Caco-2 (cell line): ENCODE results near the gene SCP2. TPM values are rescaled to one million over a fixed set of nuclear protein-coding genes. Genes with fewer than 3 reads are reported as not detected.

ENCODE experiments used
- BruUV-seq: library from RNA; stranded (reverse); fragments of 400-500 nt; replicated peaks from 2 replicates; lab custom pipeline; 2021; lab: Mats Ljungman, UMichigan
- CTCF ChIA-PET: fragments of 300-600 bp; sonication (Branson Sonifier 250); formaldehyde crosslinking; loops from one replicate; lab custom pipeline; 2022; ENCODE audit warnings: antibody characterized with exemption; lab: Charles Lee
- POLR2A ChIA-PET: fragments of 300-600 bp; sonication (Branson Sonifier 250); formaldehyde crosslinking; loops from one replicate; lab custom pipeline; 2022; ENCODE audit warnings: antibody characterized with exemption; lab: Charles Lee
- DNase-seq, 2 experiments: peaks; one replicate each; pipeline versions ENCODE4 v3.0.0 to v3.0.0-alpha.2; 2020 to 2022
- H3K27me3 ChIP-seq: replicated peaks from 2 replicates; pipeline ENCODE4 v1.6.0; 2011; ENCODE audit warnings: low read length; ENCODE audit not compliant: control insufficient read depth, insufficient read depth
- H3K36me3 ChIP-seq: 2 replicates; pipeline ENCODE4 v1.5.1; 2011; ENCODE audit warnings: low read length; ENCODE audit not compliant: control insufficient read depth, insufficient read depth
- H3K4me1 ChIP-seq: fragments of 250-450 bp; sonication (Bioruptor Pico); 2 replicates; pipeline ENCODE4 v1.5.1; 2020; ENCODE audit warnings: mild to moderate bottlenecking
- H3K4me3 ChIP-seq: 2 replicates; pipeline ENCODE4 v1.5.1; 2011; ENCODE audit warnings: low read depth, mild to moderate bottlenecking, control low read depth, low read length
- H3K9me3 ChIP-seq: fragments of 250-450 bp; sonication (Bioruptor Pico); 2 replicates; pipeline ENCODE4 v1.5.1; 2020; ENCODE audit warnings: mild to moderate bottlenecking, moderate library complexity
- H3K27ac Mint-ChIP-seq: one replicate; pipeline ENCODE4 v1.8.0; 2022; ENCODE audit warnings: mixed read lengths; ENCODE audit not compliant: unreplicated experiment
- H3K27me3 Mint-ChIP-seq: one replicate; pipeline ENCODE4 v1.8.0; 2022; ENCODE audit warnings: mixed read lengths; ENCODE audit not compliant: insufficient read depth, unreplicated experiment
- H3K36me3 Mint-ChIP-seq: one replicate; pipeline ENCODE4 v1.8.0; 2022; ENCODE audit warnings: mild to moderate bottlenecking, mixed read lengths; ENCODE audit not compliant: insufficient read depth, unreplicated experiment
- H3K4me1 Mint-ChIP-seq: one replicate; pipeline ENCODE4 v1.8.0; 2022; ENCODE audit warnings: low read depth, mixed read lengths; ENCODE audit not compliant: unreplicated experiment
- H3K4me3 Mint-ChIP-seq: one replicate; pipeline ENCODE4 v1.8.0; 2022; ENCODE audit warnings: mild to moderate bottlenecking, moderate library complexity, mixed read lengths; ENCODE audit not compliant: unreplicated experiment
- H3K9me3 Mint-ChIP-seq: one replicate; pipeline ENCODE4 v1.8.0; 2022; ENCODE audit warnings: mixed read lengths; ENCODE audit not compliant: unreplicated experiment
- CTCF ChIP-seq, 2 experiments: fragments of 200-600 bp in 1 of 2; IDR thresholded peaks; 1 replicate in 1 of 2; 2 replicates in 1 of 2; pipeline versions ENCODE4 v1.5.1 to v1.8.0; 2011 to 2022; ENCODE audit warnings: antibody characterized with exemption in 1 of 2, control low read depth in 1 of 2, inconsistent platforms in 1 of 2, low read depth in 1 of 2, low read length in 1 of 2, mild to moderate bottlenecking in 1 of 2, moderate library complexity in 1 of 2; ENCODE audit not compliant: insufficient read depth in 1 of 2, severe bottlenecking in 1 of 2, unreplicated experiment in 1 of 2
- intact Hi-C: fragments of 100-400 bp; cut with micrococcal nuclease; formaldehyde crosslinking; loops from one replicate; pipeline ENCODE4 v1.10.0; 2022; ENCODE audit not compliant: unreplicated experiment
- total RNA-seq: library from RNA; stranded (reverse); gene quantifications from 2 replicates; pipeline ENCODE4 v1.2.3, GENCODE V29; 2022

The SCP2 gene
- total RNA-seq, 1 experiment from 2014 or later: 67.0 TPM

GRCh38 chr1:52917156-52917555 is 9.9 kb upstream of the SCP2 start:
- POLR2A ChIA-PET: no interaction called here
- no peaks in the 10 kb centered on the region for H3K27me3 Mint-ChIP-seq

GRCh38 chr1:52917581-52917980 is 9.5 kb upstream of the SCP2 start:
- no peaks in the 10 kb centered on the region for H3K27me3 Mint-ChIP-seq
- no peaks in the 10 kb centered on the region for H3K4me1 Mint-ChIP-seq
- DNase-seq: no peak
- Histone ChIP-seq H3K9me3 (no peaks in the 10 kb centered on the region), H3K4me3 (no peak overlapping the region), H3K4me1 (no peaks in the 10 kb centered on the region), H3K36me3 (no peaks in the 10 kb centered on the region), H3K27me3 (no peaks in the 10 kb centered on the region)
- H3K9me3 Mint-ChIP-seq: no peaks in the 10 kb centered on the region
- TF ChIP-seq CTCF (IDR thresholded peaks at IDR 0.05; ENCODE audit: insufficient read depth in 1 of 2, low read depth in 1 of 2, low read length in 1 of 2, severe bottlenecking in 1 of 2, unreplicated experiment in 1 of 2): no peak
- CTCF ChIA-PET: no interaction called here
- no peak overlapping the region for H3K27ac Mint-ChIP-seq
- intact Hi-C loops: no loop called here
- no TSS peak for BruUV-seq
- peaks cover 9% of the 10 kb centered on the region for H3K36me3 Mint-ChIP-seq
- POLR2A ChIA-PET: no interaction called here
- H3K4me3 Mint-ChIP-seq: no peak overlapping the region

More at GRCh38 chr1:52917156-52917555, 9.9 kb upstream of the SCP2 start:
- Histone ChIP-seq H3K27me3 (no peaks in the 10 kb centered on the region), H3K4me1 (no peaks in the 10 kb centered on the region), H3K36me3 (no peaks in the 10 kb centered on the region), H3K4me3 (no peak overlapping the region), H3K9me3 (no peaks in the 10 kb centered on the region)
- H3K4me1 Mint-ChIP-seq: no peaks in the 10 kb centered on the region
- no peak for DNase-seq
- intact Hi-C loops: no loop called here
- H3K4me3 Mint-ChIP-seq: no peak overlapping the region
- no peak overlapping the region for H3K27ac Mint-ChIP-seq
- H3K36me3 Mint-ChIP-seq: peaks cover 11% of the 10 kb centered on the region
- TF ChIP-seq CTCF (IDR thresholded peaks at IDR 0.05; ENCODE audit: insufficient read depth in 1 of 2, low read depth in 1 of 2, low read length in 1 of 2, severe bottlenecking in 1 of 2, unreplicated experiment in 1 of 2): no peak
- no TSS peak for BruUV-seq
- CTCF ChIA-PET: no interaction called here
- no peaks in the 10 kb centered on the region for H3K9me3 Mint-ChIP-seq

GRCh38 chr1:52918201-52918600 is 8.9 kb upstream of the SCP2 start:
- no peaks in the 10 kb centered on the region for H3K4me1 ChIP-seq
- BruUV-seq: no TSS peak
- Mint-ChIP-seq H3K4me3 (no peak overlapping the region), H3K27me3 (no peaks in the 10 kb centered on the region), H3K36me3 (peaks cover 9% of the 10 kb centered on the region), H3K4me1 (no peaks in the 10 kb centered on the region), H3K9me3 (no peaks in the 10 kb centered on the region), H3K27ac (no peak overlapping the region)
- no peak overlapping the region for H3K4me3 ChIP-seq
- no peaks in the 10 kb centered on the region for H3K36me3 ChIP-seq
- H3K9me3 ChIP-seq: no peaks in the 10 kb centered on the region
- no peaks in the 10 kb centered on the region for H3K27me3 ChIP-seq
- no peak for TF ChIP-seq CTCF (IDR thresholded peaks at IDR 0.05; ENCODE audit: insufficient read depth in 1 of 2, low read depth in 1 of 2, low read length in 1 of 2, severe bottlenecking in 1 of 2, unreplicated experiment in 1 of 2)
- ChIA-PET POLR2A (interaction anchor here (0.6 kb wide), 1 partner anchor 366 kb away, joined by 8 read pairs; the partner anchor contains the start of gene TUT4), CTCF (interaction anchor here (1.3 kb wide), 1 partner anchor 13 kb away, joined by 3 read pairs; no protein-coding TSS in a partner anchor)
- DNase-seq: no peak
- intact Hi-C loops: no loop called here
